Suprapubic skin (tissue), 4 donors: Measurements from ENCODE around the gene ACOX3. TPM values are rescaled to one million over a fixed set of nuclear protein-coding genes. Genes with fewer than 3 reads are reported as not detected.

Experiments
- DNase-seq, 2 donors: peaks; one replicate each; pipeline ENCODE4 v3.0.0-alpha.2; 2019; ENCODE audit warnings: low spot score in 2 of 2
- H3K27ac ChIP-seq: fragments of 200-600 bp; sonication (generic); one replicate; pipeline ENCODE4 v1.5.1; 2019
- H3K27me3 ChIP-seq: fragments of 200-600 bp; sonication (generic); one replicate; pipeline ENCODE4 v1.5.1; 2019
- H3K36me3 ChIP-seq: fragments of 200-600 bp; sonication (generic); one replicate; pipeline ENCODE4 v1.5.1; 2019
- H3K4me1 ChIP-seq: fragments of 200-600 bp; sonication (generic); one replicate; pipeline ENCODE4 v1.5.1; 2019
- H3K4me3 ChIP-seq: fragments of 200-600 bp; sonication (generic); one replicate; pipeline ENCODE4 v1.5.1; 2019; ENCODE audit warnings: mild to moderate bottlenecking
- H3K9me3 ChIP-seq: fragments of 200-600 bp; sonication (generic); one replicate; pipeline ENCODE4 v1.5.1; 2019
- CTCF ChIP-seq, 2 donors: fragments of 200-600 bp in 1 of 2; fragments of 450-650 bp in 1 of 2; sonication (generic) in 1 of 2; IDR thresholded peaks; one replicate each; pipeline ENCODE4 v1.5.1; 2016 to 2019; ENCODE audit warnings: antibody characterized with exemption in 2 of 2, mild to moderate bottlenecking in 1 of 2, moderate library complexity in 1 of 2
- EP300 ChIP-seq: sonication (generic); formaldehyde crosslinking; IDR thresholded peaks from one replicate; pipeline ENCODE4 v1.6.1; 2017; ENCODE audit warnings: antibody characterized with exemption
- POLR2A ChIP-seq, 2 donors: fragments of 450-650 bp; IDR thresholded peaks; one replicate each; pipeline ENCODE4 v1.6.1; 2017; ENCODE audit warnings: antibody characterized with exemption in 2 of 2, mild to moderate bottlenecking in 2 of 2, moderate library complexity in 2 of 2
- POLR2AphosphoS5 ChIP-seq, 3 donors: sonication (generic); formaldehyde crosslinking; IDR thresholded peaks; one replicate each; pipeline ENCODE4 v1.6.1; 2017; ENCODE audit warnings: antibody characterized with exemption in 3 of 3
- WGBS: methylation state at CpG from one replicate; pipeline ENCODE4 v1.1.5; 2018; 5-methylcytosine and 5-hydroxymethylcytosine counted together
- total RNA-seq, 4 donors: library from RNA; depleted of rRNA; stranded (reverse); fragments of >200 nt; gene quantifications; one replicate each; pipeline ENCODE4 v1.1.0, GENCODE V29; 2016

Gene ACOX3
- total RNA-seq, 4 donors from 2014 or later, result 33.9 to 73.5 (median 54.3) TPM

GRCh38 chr4:8402640-8403039 lies 37.9 kb downstream of the ACOX3 start:
- TF ChIP-seq EP300 (no peak), CTCF (IDR thresholded peaks at IDR 0.05) (no peak), POLR2AphosphoS5 (IDR thresholded peaks at IDR 0.05) (no peak), POLR2A (IDR thresholded peaks at IDR 0.05) (no peak)
- peak in 1 of 2 donors; percentile 78 for DNase-seq
- WGBS, result 80% methylated on average over 14 of the region's 14 CpGs
- H3K4me1 ChIP-seq, result peaks cover 20% of the 10 kb centered on the region
- no peaks in the 10 kb centered on the region for H3K27me3 ChIP-seq
- H3K9me3 ChIP-seq, result no peaks in the 10 kb centered on the region
- peaks cover 44% of the 10 kb centered on the region for H3K36me3 ChIP-seq
- peak overlapping the region; percentile 3 for H3K27ac ChIP-seq
- H3K4me3 ChIP-seq, result no peak overlapping the region

- no peak for DNase-seq
- no peaks in the 10 kb centered on the region for H3K9me3 ChIP-seq
- peaks cover 43% of the 10 kb centered on the region for H3K36me3 ChIP-seq
- TF ChIP-seq POLR2AphosphoS5 (IDR thresholded peaks at IDR 0.05), result no peak
- TF ChIP-seq POLR2A (IDR thresholded peaks at IDR 0.05), result no peak
- no peak for TF ChIP-seq CTCF (IDR thresholded peaks at IDR 0.05)
- no peak for TF ChIP-seq EP300
- peaks cover 20% of the 10 kb centered on the region for H3K4me1 ChIP-seq
- no peaks in the 10 kb centered on the region for H3K27me3 ChIP-seq
- peak overlapping the region; percentile 3 for H3K27ac ChIP-seq
- WGBS, result 67% methylated on average over 10 of the region's 11 CpGs
- no peak overlapping the region for H3K4me3 ChIP-seq
Measured at GRCh38 chr4:8402181-8402597, 38.3 kb downstream of the ACOX3 start.

- Histone ChIP-seq H3K4me3 (no peak overlapping the region), H3K36me3 (peaks cover 40% of the 10 kb centered on the region)
- no peak for TF ChIP-seq CTCF (IDR thresholded peaks at IDR 0.05)
- TF ChIP-seq POLR2A (IDR thresholded peaks at IDR 0.05), result no peak
- TF ChIP-seq EP300, result no peak
- TF ChIP-seq POLR2AphosphoS5 (IDR thresholded peaks at IDR 0.05), result no peak
Measured at GRCh38 chr4:8401665-8402064, 38.9 kb downstream of the ACOX3 start.

GRCh38 chr4:8400632-8401325 lies 39.7 kb downstream of the ACOX3 start:
- WGBS, result 66% methylated on average over 13 of the region's 13 CpGs
- H3K27ac ChIP-seq, result peak overlapping the region; percentile 30
- H3K27me3 ChIP-seq, result no peaks in the 10 kb centered on the region
- no peak overlapping the region for H3K4me3 ChIP-seq
- peaks cover 38% of the 10 kb centered on the region for H3K36me3 ChIP-seq
- no peak for TF ChIP-seq POLR2A (IDR thresholded peaks at IDR 0.05)
- no peak for TF ChIP-seq POLR2AphosphoS5 (IDR thresholded peaks at IDR 0.05)
- TF ChIP-seq CTCF (IDR thresholded peaks at IDR 0.05), result no peak
- TF ChIP-seq EP300, result no peak
- H3K9me3 ChIP-seq, result no peaks in the 10 kb centered on the region
- H3K4me1 ChIP-seq, result peaks cover 20% of the 10 kb centered on the region
- DNase-seq, result peak in 1 of 2 donors; percentile 77

More at GRCh38 chr4:8401665-8402064, 38.9 kb downstream of the ACOX3 start:
- no peak for DNase-seq
- Histone ChIP-seq H3K27me3 (no peaks in the 10 kb centered on the region), H3K27ac (peak overlapping the region; percentile 3), H3K9me3 (no peaks in the 10 kb centered on the region), H3K4me1 (peaks cover 20% of the 10 kb centered on the region)
- 87% methylated on average over 9 of the region's 10 CpGs for WGBS

GRCh38 chr4:8399298-8399697 lies 41.2 kb downstream of the ACOX3 start:
- Histone ChIP-seq H3K4me3 (no peak overlapping the region), H3K9me3 (no peaks in the 10 kb centered on the region), H3K27ac (no peak overlapping the region), H3K4me1 (peaks cover 20% of the 10 kb centered on the region), H3K27me3 (no peaks in the 10 kb centered on the region), H3K36me3 (peaks cover 30% of the 10 kb centered on the region)
- DNase-seq, result no peak
- no peak for TF ChIP-seq CTCF (IDR thresholded peaks at IDR 0.05)
- TF ChIP-seq POLR2AphosphoS5 (IDR thresholded peaks at IDR 0.05), result no peak
- no peak for TF ChIP-seq EP300
- 93% methylated on average over 13 of the region's 15 CpGs for WGBS
